T-helper 2 cell treated with Interferon-gamma antibody and Interleukin-4, amounts not matched to agents 5 μg/mL and 100 μg/mL, for 36 hours (primary cell): ENCODE results near the gene PRELID1.

Source experiments
- DNase-seq: peaks from one replicate; pipeline ENCODE4 v3.0.0; 2021; ENCODE audit warnings: low spot score
- H3K27ac Mint-ChIP-seq: one replicate; pipeline ENCODE4 v1.8.0; 2021; ENCODE audit warnings: mild to moderate bottlenecking, mixed read lengths
- H3K27me3 Mint-ChIP-seq: one replicate; pipeline ENCODE4 v1.8.0; 2021; ENCODE audit warnings: low read depth, mixed read lengths
- H3K36me3 Mint-ChIP-seq: one replicate; pipeline ENCODE4 v1.8.0; 2021; ENCODE audit warnings: low read depth, mixed read lengths
- H3K4me1 Mint-ChIP-seq: one replicate; pipeline ENCODE4 v1.8.0; 2021; ENCODE audit warnings: low read depth, mixed read lengths
- H3K4me3 Mint-ChIP-seq: one replicate; pipeline ENCODE4 v1.8.0; 2022; ENCODE audit warnings: mild to moderate bottlenecking, moderate library complexity, mixed read lengths
- H3K9me3 Mint-ChIP-seq: one replicate; pipeline ENCODE4 v1.8.0; 2021; ENCODE audit warnings: mixed read lengths

The PRELID1 gene

GRCh38 chr5:177343777-177344176, 40.2 kb downstream of the PRELID1 start:
- Mint-ChIP-seq H3K9me3 (no peaks in the 10 kb centered on the region), H3K27ac (no peak overlapping the region), H3K36me3 (peaks cover 48% of the 10 kb centered on the region), H3K4me3 (no peak overlapping the region), H3K27me3 (no peaks in the 10 kb centered on the region), H3K4me1 (peaks cover 26% of the 10 kb centered on the region)
- no peak for DNase-seq

- Mint-ChIP-seq H3K9me3 (no peaks in the 10 kb centered on the region), H3K27ac (no peak overlapping the region), H3K4me1 (peaks cover 33% of the 10 kb centered on the region), H3K4me3 (no peak overlapping the region), H3K36me3 (peaks cover 48% of the 10 kb centered on the region), H3K27me3 (no peaks in the 10 kb centered on the region)
- DNase-seq = no peak
Measured at GRCh38 chr5:177344891-177345290, 41.3 kb downstream of the PRELID1 start.

- no peaks in the 10 kb centered on the region for H3K27me3 Mint-ChIP-seq
- H3K27ac Mint-ChIP-seq = no peak overlapping the region
- no peaks in the 10 kb centered on the region for H3K9me3 Mint-ChIP-seq
- H3K36me3 Mint-ChIP-seq = peaks cover 38% of the 10 kb centered on the region
- peaks cover 32% of the 10 kb centered on the region for H3K4me1 Mint-ChIP-seq
- DNase-seq = no peak
- H3K4me3 Mint-ChIP-seq = no peak overlapping the region
Measured at GRCh38 chr5:177346820-177347219, 43.2 kb downstream of the PRELID1 start.

GRCh38 chr5:177347699-177348098, 44.1 kb downstream of the PRELID1 start:
- H3K36me3 Mint-ChIP-seq = peaks cover 35% of the 10 kb centered on the region
- no peak for DNase-seq
- no peaks in the 10 kb centered on the region for H3K27me3 Mint-ChIP-seq
- no peak overlapping the region for H3K27ac Mint-ChIP-seq
- peaks cover 34% of the 10 kb centered on the region for H3K4me1 Mint-ChIP-seq
- H3K9me3 Mint-ChIP-seq = no peaks in the 10 kb centered on the region
- H3K4me3 Mint-ChIP-seq = no peak overlapping the region

- H3K4me3 Mint-ChIP-seq = peak overlapping the region; percentile 95
- peaks cover under 1% of the 10 kb centered on the region for H3K9me3 Mint-ChIP-seq
- H3K36me3 Mint-ChIP-seq = peaks cover 30% of the 10 kb centered on the region
- no peaks in the 10 kb centered on the region for H3K27me3 Mint-ChIP-seq
- peaks cover 34% of the 10 kb centered on the region for H3K4me1 Mint-ChIP-seq
- H3K27ac Mint-ChIP-seq = no peak overlapping the region
- no peak for DNase-seq
Measured at GRCh38 chr5:177349362-177349647, 45.7 kb downstream of the PRELID1 start.

- DNase-seq = no peak
- Mint-ChIP-seq H3K27me3 (no peaks in the 10 kb centered on the region), H3K9me3 (peaks cover 5% of the 10 kb centered on the region), H3K36me3 (peaks cover 30% of the 10 kb centered on the region), H3K27ac (peak overlapping the region; percentile 81), H3K4me1 (peaks cover 38% of the 10 kb centered on the region), H3K4me3 (peak overlapping the region; percentile 95)
Measured at GRCh38 chr5:177349762-177350161, 46.2 kb downstream of the PRELID1 start.

- no peaks in the 10 kb centered on the region for H3K27me3 Mint-ChIP-seq
- peak overlapping the region; percentile 95 for H3K4me3 Mint-ChIP-seq
- peak overlapping the region; percentile 100 for H3K27ac Mint-ChIP-seq
- no peak for DNase-seq
- peaks cover 34% of the 10 kb centered on the region for H3K36me3 Mint-ChIP-seq
- peaks cover 47% of the 10 kb centered on the region for H3K4me1 Mint-ChIP-seq
- peaks cover 16% of the 10 kb centered on the region for H3K9me3 Mint-ChIP-seq
Measured at GRCh38 chr5:177350776-177351391, 47.3 kb downstream of the PRELID1 start.

GRCh38 chr5:177351392-177352329, 48.1 kb downstream of the PRELID1 start, which contains the start of gene LMAN2:
LMAN2 (minus strand) TSS chr5:177351668; CDS start chr5:177351647, 21 bp downstream.
- Mint-ChIP-seq H3K27me3 (no peaks in the 10 kb centered on the region), H3K4me1 (peaks cover 52% of the 10 kb centered on the region), H3K9me3 (peaks cover 17% of the 10 kb centered on the region), H3K36me3 (peaks cover 32% of the 10 kb centered on the region), H3K4me3 (peak within 1 kb of the TSS; percentile 95), H3K27ac (peak within 1 kb of the TSS; percentile 100)
- DNase-seq = peak; percentile 92

- peaks cover 27% of the 10 kb centered on the region for H3K36me3 Mint-ChIP-seq
- H3K27ac Mint-ChIP-seq = no peak overlapping the region
- DNase-seq = no peak
- peaks cover 17% of the 10 kb centered on the region for H3K9me3 Mint-ChIP-seq
- peak overlapping the region; percentile 34 for H3K4me3 Mint-ChIP-seq
- H3K4me1 Mint-ChIP-seq = peaks cover 52% of the 10 kb centered on the region
- no peaks in the 10 kb centered on the region for H3K27me3 Mint-ChIP-seq
Measured at GRCh38 chr5:177353093-177353492, 49.5 kb downstream of the PRELID1 start.

- Mint-ChIP-seq H3K9me3 (peaks cover 17% of the 10 kb centered on the region), H3K27me3 (no peaks in the 10 kb centered on the region), H3K27ac (no peak overlapping the region), H3K36me3 (peaks cover 30% of the 10 kb centered on the region), H3K4me1 (peaks cover 54% of the 10 kb centered on the region), H3K4me3 (no peak overlapping the region)
- DNase-seq = no peak
Measured at GRCh38 chr5:177354256-177354655, 50.7 kb downstream of the PRELID1 start.

GRCh38 chr5:177354711-177355110, 51.1 kb downstream of the PRELID1 start:
- Mint-ChIP-seq H3K4me3 (no peak overlapping the region), H3K4me1 (peaks cover 55% of the 10 kb centered on the region), H3K9me3 (peaks cover 17% of the 10 kb centered on the region), H3K27me3 (no peaks in the 10 kb centered on the region), H3K27ac (no peak overlapping the region), H3K36me3 (peaks cover 30% of the 10 kb centered on the region)
- no peak for DNase-seq

- H3K36me3 Mint-ChIP-seq = peaks cover 31% of the 10 kb centered on the region
- DNase-seq = no peak
- H3K9me3 Mint-ChIP-seq = peaks cover 17% of the 10 kb centered on the region
- peaks cover 56% of the 10 kb centered on the region for H3K4me1 Mint-ChIP-seq
- H3K4me3 Mint-ChIP-seq = no peak overlapping the region
- no peaks in the 10 kb centered on the region for H3K27me3 Mint-ChIP-seq
- no peak overlapping the region for H3K27ac Mint-ChIP-seq
Measured at GRCh38 chr5:177355162-177355867, 51.7 kb downstream of the PRELID1 start.

GRCh38 chr5:177355868-177356168, 52.2 kb downstream of the PRELID1 start:
- Mint-ChIP-seq H3K9me3 (peaks cover 17% of the 10 kb centered on the region), H3K4me3 (no peak overlapping the region), H3K4me1 (peaks cover 52% of the 10 kb centered on the region), H3K36me3 (peaks cover 31% of the 10 kb centered on the region), H3K27me3 (no peaks in the 10 kb centered on the region), H3K27ac (no peak overlapping the region)
- DNase-seq = no peak
